Activated CD4-positive, alpha-beta T cell treated with anti-CD3 and anti-CD28 coated beads for 36 hours (primary cell): Measurements from ENCODE around the gene GRHL1. TPM values are rescaled to one million over a fixed set of nuclear protein-coding genes. Genes with fewer than 3 reads are reported as not detected.

Experiments used
- ATAC-seq: fragments of 200-7000 bp; cut with Tn5 transposase; one replicate; pipeline ENCODE4 v1.10.0; 2021; ENCODE audit warnings: mild to moderate bottlenecking, moderate library complexity
- CTCF ChIA-PET: fragments of 350-600 bp; sonication (Branson Sonifier 250); formaldehyde crosslinking; loops from one replicate; lab custom pipeline; 2021; ENCODE audit warnings: antibody characterized with exemption; lab: Charles Lee
- POLR2A ChIA-PET: fragments of 350-600 bp; sonication (Branson Sonifier 250); formaldehyde crosslinking; loops from one replicate; lab custom pipeline; 2021; ENCODE audit warnings: antibody characterized with exemption, inconsistent platforms; lab: Charles Lee
- DNase-seq: peaks from one replicate; pipeline ENCODE4 v3.0.0-alpha.2; 2020
- H3K27ac Mint-ChIP-seq: one replicate; pipeline ENCODE4 v1.8.0; 2021; ENCODE audit warnings: mixed read lengths
- H3K27me3 Mint-ChIP-seq: one replicate; pipeline ENCODE4 v1.8.0; 2021; ENCODE audit warnings: mixed read lengths
- H3K36me3 Mint-ChIP-seq: one replicate; pipeline ENCODE4 v1.8.0; 2021; ENCODE audit warnings: low read depth, mixed read lengths
- H3K4me1 Mint-ChIP-seq: one replicate; pipeline ENCODE4 v1.8.0; 2021; ENCODE audit warnings: mixed read lengths
- H3K4me3 Mint-ChIP-seq: one replicate; pipeline ENCODE4 v1.8.0; 2021; ENCODE audit warnings: mild to moderate bottlenecking, moderate library complexity, mixed read lengths
- H3K9me3 Mint-ChIP-seq: one replicate; pipeline ENCODE4 v1.8.0; 2021; ENCODE audit warnings: low read depth, mixed read lengths
- intact Hi-C, 2 experiments: fragments of 100-400 bp; cut with DNase I in 1 of 2; cut with micrococcal nuclease in 1 of 2; formaldehyde crosslinking; loops; one replicate each; pipeline versions ENCODE4 v1.14.2 to v1.15.1; 2022 to 2024; cut with DNase I, micrococcal nuclease
- total RNA-seq, 2 experiments: library from RNA; stranded (reverse); gene quantifications; one replicate each; pipeline ENCODE4 v1.2.3, GENCODE V29; 2021

The GRHL1 gene
- total RNA-seq, 2 experiments from 2014 or later = 0.27 to 0.53 TPM

GRCh38 chr2:9949992-9950520 is 1.4 kb upstream of the GRHL1 start:
- Mint-ChIP-seq H3K27me3 (peaks cover 47% of the 10 kb centered on the region), H3K4me1 (peaks cover 4% of the 10 kb centered on the region), H3K27ac (no peak overlapping the region), H3K9me3 (no peaks in the 10 kb centered on the region), H3K36me3 (no peaks in the 10 kb centered on the region), H3K4me3 (peak overlapping the region; percentile 58)
- POLR2A ChIA-PET = no interaction called here
- DNase-seq (no peak), ATAC-seq (no peak)
- CTCF ChIA-PET = interaction anchor here (0.6 kb wide), 2 partner anchors 40 to 150 kb away, joined by 3 to 4 read pairs; no protein-coding TSS in a partner anchor
- intact Hi-C loops = loop anchor here in 1 of 2 experiments (5.0 kb wide), 2 partner anchors 352 to 528 kb away; partner anchors contain the start of genes CPSF3, HPCAL1 and ITGB1BP1

- no peak overlapping the region for H3K27ac Mint-ChIP-seq
- DNase-seq = peak; percentile 66
- ChIA-PET CTCF (interaction anchor here (0.6 kb wide), 2 partner anchors 39 to 151 kb away, joined by 3 to 4 read pairs; no protein-coding TSS in a partner anchor), POLR2A (no interaction called here)
- ATAC-seq = peak; percentile 47
- H3K4me3 Mint-ChIP-seq = peak overlapping the region; percentile 58
- no peaks in the 10 kb centered on the region for H3K9me3 Mint-ChIP-seq
- H3K27me3 Mint-ChIP-seq = peaks cover 43% of the 10 kb centered on the region
- intact Hi-C loops = loop anchor here (1.0 to 5.0 kb wide), 8 partner anchors 94 to 744 kb away; partner anchors contain the start of genes ASAP2 (in 1 of the 2), CPSF3 (in 1 of the 2), HPCAL1 (in 1 of the 2) and IAH1 (in 1 of the 2)
- no peaks in the 10 kb centered on the region for H3K36me3 Mint-ChIP-seq
- peaks cover 4% of the 10 kb centered on the region for H3K4me1 Mint-ChIP-seq
Observed at GRCh38 chr2:9950521-9951271, 797 bp upstream of the GRHL1 start.

DNA sequence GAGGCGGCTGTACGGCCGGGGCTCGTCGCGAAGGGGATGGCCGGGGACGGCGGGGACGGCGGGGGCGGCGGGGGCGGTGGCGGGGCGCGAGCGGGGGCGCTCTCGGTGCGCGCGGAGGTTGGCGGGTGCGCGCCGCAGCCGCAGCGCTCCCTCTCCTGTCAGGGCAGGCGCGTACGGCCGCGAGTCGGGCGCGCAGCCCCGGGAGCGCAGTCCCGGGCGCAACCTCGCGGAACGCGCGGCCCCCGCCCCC is 296 bp upstream of the GRHL1 start:
- POLR2A ChIA-PET = no interaction called here
- DNase-seq (no peak), ATAC-seq (no peak)
- intact Hi-C loops = loop anchor here (1.0 to 5.0 kb wide), 8 partner anchors 93 to 745 kb away; partner anchors contain the start of genes ASAP2 (in 1 of the 2), CPSF3 (in 1 of the 2), HPCAL1 (in 1 of the 2) and IAH1 (in 1 of the 2)
- Mint-ChIP-seq H3K4me3 (peak overlapping the region; percentile 58), H3K27me3 (peaks cover 39% of the 10 kb centered on the region), H3K9me3 (no peaks in the 10 kb centered on the region), H3K36me3 (no peaks in the 10 kb centered on the region), H3K4me1 (peaks cover 4% of the 10 kb centered on the region), H3K27ac (no peak overlapping the region)
- CTCF ChIA-PET = no interaction called here

- DNase-seq (no peak), ATAC-seq (no peak)
- POLR2A ChIA-PET = interaction anchor here (0.5 kb wide), 1 partner anchor 98 kb away, joined by 3 read pairs; no protein-coding TSS in a partner anchor
- Mint-ChIP-seq H3K9me3 (no peaks in the 10 kb centered on the region), H3K27me3 (peaks cover 37% of the 10 kb centered on the region), H3K4me3 (peak overlapping the region; percentile 62), H3K27ac (no peak overlapping the region), H3K36me3 (no peaks in the 10 kb centered on the region), H3K4me1 (peaks cover 4% of the 10 kb centered on the region)
- CTCF ChIA-PET = interaction anchor here (0.5 kb wide), 1 partner anchor 90 kb away, joined by 3 read pairs; no protein-coding TSS in a partner anchor
- intact Hi-C loops = loop anchor here (1.0 to 5.0 kb wide), 3 partner anchors 109 to 530 kb away; partner anchors contain the start of genes CPSF3 (in 1 of the 2), HPCAL1 (in 1 of the 2), ITGB1BP1 (in 1 of the 2) and TAF1B (in 1 of the 2)
Observed at GRCh38 chr2:9952286-9952737, 819 bp downstream of the GRHL1 start.

- no peak overlapping the region for H3K27ac Mint-ChIP-seq
- no peaks in the 10 kb centered on the region for H3K9me3 Mint-ChIP-seq
- ChIA-PET POLR2A (interaction anchor here (0.5 kb wide), 1 partner anchor 98 kb away, joined by 3 read pairs; no protein-coding TSS in a partner anchor), CTCF (interaction anchor here (0.5 to 0.7 kb wide), 2 partner anchors 15 to 90 kb away, joined by 3 to 4 read pairs; no protein-coding TSS in a partner anchor)
- intact Hi-C loops = loop anchor here (1.0 to 5.0 kb wide), 3 partner anchors 110 to 531 kb away; partner anchors contain the start of genes CPSF3 (in 1 of the 2), HPCAL1 (in 1 of the 2), ITGB1BP1 (in 1 of the 2) and TAF1B (in 1 of the 2)
- H3K4me3 Mint-ChIP-seq = peak overlapping the region; percentile 62
- H3K36me3 Mint-ChIP-seq = no peaks in the 10 kb centered on the region
- no peak for ATAC-seq
- peaks cover 40% of the 10 kb centered on the region for H3K27me3 Mint-ChIP-seq
- no peak for DNase-seq
- H3K4me1 Mint-ChIP-seq = peaks cover 4% of the 10 kb centered on the region
Observed at GRCh38 chr2:9952856-9953503, 1.5 kb downstream of the GRHL1 start.

- Mint-ChIP-seq H3K9me3 (no peaks in the 10 kb centered on the region), H3K27ac (no peak overlapping the region), H3K36me3 (no peaks in the 10 kb centered on the region), H3K27me3 (peaks cover 32% of the 10 kb centered on the region), H3K4me3 (no peak overlapping the region), H3K4me1 (peaks cover 4% of the 10 kb centered on the region)
- ChIA-PET POLR2A (no interaction called here), CTCF (no interaction called here)
- DNase-seq = no peak
- intact Hi-C loops = loop anchor here in 1 of 2 experiments (5.0 kb wide), 2 partner anchors 348 to 532 kb away; partner anchors contain the start of genes CPSF3, HPCAL1 and ITGB1BP1
- no peak for ATAC-seq
Observed at GRCh38 chr2:9954136-9954535, 2.6 kb downstream of the GRHL1 start.

DNA sequence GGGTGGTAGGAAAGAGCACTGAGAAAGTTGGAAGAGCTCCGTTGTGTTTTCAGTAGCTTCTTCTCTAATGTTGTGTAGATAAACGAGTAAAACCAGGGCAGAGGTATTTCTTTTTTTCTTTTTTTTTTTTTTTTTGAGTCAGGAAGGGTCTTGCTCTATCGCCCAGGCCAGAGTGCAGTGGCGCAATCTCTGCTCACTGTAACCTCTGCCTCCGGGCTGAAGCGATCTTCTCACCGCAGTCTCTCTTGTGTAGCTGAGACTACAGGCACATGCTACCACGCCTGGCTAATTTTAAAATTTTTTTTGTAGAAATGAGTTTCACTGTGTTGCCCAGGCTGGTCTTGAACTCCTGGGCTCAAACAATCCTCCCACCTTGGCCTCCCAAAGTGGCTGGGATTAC is 6.6 kb downstream of the GRHL1 start:
- ATAC-seq = no peak
- Mint-ChIP-seq H3K9me3 (no peaks in the 10 kb centered on the region), H3K36me3 (no peaks in the 10 kb centered on the region), H3K27ac (no peak overlapping the region), H3K4me3 (no peak overlapping the region), H3K27me3 (peaks cover 14% of the 10 kb centered on the region), H3K4me1 (no peaks in the 10 kb centered on the region)
- DNase-seq = no peak
- ChIA-PET POLR2A (no interaction called here), CTCF (interaction anchor here (0.9 kb wide), 1 partner anchor 91 kb away, joined by 3 read pairs; no protein-coding TSS in a partner anchor)
- intact Hi-C loops = no loop called here

DNA sequence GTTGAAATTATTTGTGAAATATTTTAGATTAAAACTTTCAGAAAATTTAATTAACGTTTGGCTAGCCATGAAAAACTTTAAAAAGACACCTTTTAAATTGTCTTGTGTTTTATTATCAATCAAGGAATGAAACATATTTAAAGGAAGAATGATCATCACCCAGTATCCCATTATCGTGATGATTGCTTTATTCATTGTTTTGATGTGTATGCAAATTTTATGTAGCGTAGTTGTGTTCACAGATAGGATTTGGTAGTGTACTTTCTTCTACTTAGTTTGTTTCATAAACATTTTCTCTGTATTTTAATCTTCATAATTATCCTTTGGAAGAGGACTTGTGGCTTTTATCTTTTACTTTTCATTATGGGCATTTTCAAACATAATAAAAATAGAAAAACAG is 7.8 kb downstream of the GRHL1 start:
- H3K27ac Mint-ChIP-seq = no peak overlapping the region
- CTCF ChIA-PET = interaction anchor here (3.1 kb wide), 1 partner anchor 11 kb away, joined by 14 read pairs; no protein-coding TSS in a partner anchor
- intact Hi-C loops = no loop called here

DNA sequence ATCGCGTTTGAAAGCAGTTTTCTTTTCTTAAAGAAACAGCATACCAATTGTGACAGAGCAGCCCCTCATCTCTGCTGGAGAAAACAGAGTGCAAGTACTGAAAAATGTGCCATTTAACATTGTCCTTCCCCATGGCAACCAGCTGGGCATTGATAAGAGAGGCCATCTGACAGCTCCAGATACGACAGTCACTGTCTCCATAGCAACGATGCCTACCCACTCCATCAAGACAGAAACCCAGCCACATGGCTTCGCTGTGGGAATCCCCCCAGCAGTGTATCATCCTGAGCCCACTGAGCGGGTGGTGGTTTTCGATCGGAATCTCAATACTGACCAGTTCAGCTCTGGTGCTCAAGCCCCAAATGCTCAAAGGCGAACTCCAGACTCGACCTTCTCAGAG is 9.5 kb downstream of the GRHL1 start:
- no peak for DNase-seq
- no peak overlapping the region for H3K4me3 Mint-ChIP-seq
- ChIA-PET CTCF (interaction anchor here (1.0 to 3.7 kb wide), 7 partner anchors 9 to 147 kb away, joined by 3 to 17 read pairs (median 4); no protein-coding TSS in a partner anchor), POLR2A (no interaction called here)
- H3K36me3 Mint-ChIP-seq = no peaks in the 10 kb centered on the region
- no peak overlapping the region for H3K27ac Mint-ChIP-seq
- H3K9me3 Mint-ChIP-seq = no peaks in the 10 kb centered on the region
- intact Hi-C loops = no loop called here
- peaks cover 2% of the 10 kb centered on the region for H3K27me3 Mint-ChIP-seq
- ATAC-seq = no peak
- H3K4me1 Mint-ChIP-seq = peaks cover 15% of the 10 kb centered on the region

More for the DNA sequence above, 7.8 kb downstream of the GRHL1 start:
- ATAC-seq = no peak
- POLR2A ChIA-PET = no interaction called here
- Mint-ChIP-seq H3K4me3 (no peak overlapping the region), H3K9me3 (no peaks in the 10 kb centered on the region), H3K4me1 (no peaks in the 10 kb centered on the region), H3K27me3 (peaks cover 7% of the 10 kb centered on the region), H3K36me3 (no peaks in the 10 kb centered on the region)
- DNase-seq = no peak

GRCh38 chr2:9964334-9964980 is 13.0 kb downstream of the GRHL1 start:
- DNase-seq (no peak), ATAC-seq (no peak)
- Mint-ChIP-seq H3K27me3 (no peaks in the 10 kb centered on the region), H3K4me1 (peaks cover 21% of the 10 kb centered on the region), H3K9me3 (no peaks in the 10 kb centered on the region), H3K27ac (peak overlapping the region; percentile 78), H3K4me3 (no peak overlapping the region), H3K36me3 (no peaks in the 10 kb centered on the region)
- ChIA-PET POLR2A (interaction anchor here (0.7 kb wide), 1 partner anchor 30 kb away, joined by 14 read pairs; no protein-coding TSS in a partner anchor), CTCF (interaction anchor here (0.6 to 3.7 kb wide), 9 partner anchors 20 to 300 kb away, joined by 3 to 17 read pairs (median 4); no protein-coding TSS in a partner anchor)
- intact Hi-C loops = no loop called here
